Spinal cord (tissue), 10 donors: ENCODE measurements around the gene SRSF3. TPM values are rescaled to one million over a fixed set of nuclear protein-coding genes. Genes with fewer than 3 reads are reported as not detected.

Experiments used
- DNase-seq, 6 donors: peaks; one replicate each; pipeline versions ENCODE4 v3.0.0 to v3.0.0-alpha.2; 2013 to 2015; ENCODE audit warnings: low spot score in 6 of 6, low read depth in 4 of 6
- H3K27ac ChIP-seq: one replicate; pipeline ENCODE4 v1.5.1; 2013; ENCODE audit warnings: low read depth, low read length, control low read depth
- H3K27me3 ChIP-seq: one replicate; pipeline ENCODE4 v1.6.1; 2013; ENCODE audit warnings: low read length; ENCODE audit not compliant: control insufficient read depth, insufficient read depth
- H3K36me3 ChIP-seq: one replicate; pipeline ENCODE4 v1.6.1; 2013; ENCODE audit warnings: low read length; ENCODE audit not compliant: control insufficient read depth, insufficient read depth
- H3K4me1 ChIP-seq: one replicate; pipeline ENCODE4 v1.6.1; 2013; ENCODE audit warnings: low read length; ENCODE audit not compliant: control insufficient read depth, insufficient read depth
- H3K4me3 ChIP-seq: one replicate; pipeline ENCODE4 v1.5.1; 2013; ENCODE audit warnings: low read depth, low read length, control low read depth
- H3K9me3 ChIP-seq: one replicate; pipeline ENCODE4 v1.6.1; 2013; ENCODE audit warnings: low read length; ENCODE audit not compliant: control insufficient read depth, insufficient read depth
- WGBS: methylation state at CpG from one replicate; pipeline ENCODE4 v1.1.5; 2013; ENCODE audit warnings: missing lambda C conversion rate; ENCODE audit not compliant: insufficient coverage; 5-methylcytosine and 5-hydroxymethylcytosine counted together
- polyA plus RNA-seq, 2 donors: library from polyadenylated mRNA; unstranded; fragments of 120-200 nt; gene quantifications; one replicate each; pipeline ENCODE4 v1.2.1, GENCODE V29; 2013; ENCODE audit not compliant: insufficient read length in 2 of 2
- total RNA-seq, 2 donors: library from RNA; depleted of rRNA in 1 of 2; stranded (reverse); fragments of 120-200 nt in 1 of 2; fragments of >200 nt in 1 of 2; gene quantifications; one replicate each; pipeline versions ENCODE4 v1.2.3 to v1.2.4, GENCODE V29; 2013 to 2014
- donor health status: healthy.

SRSF3 gene
- total and polyA plus RNA-seq, 4 donors, result 135 to 351 (median 325) TPM

DNA sequence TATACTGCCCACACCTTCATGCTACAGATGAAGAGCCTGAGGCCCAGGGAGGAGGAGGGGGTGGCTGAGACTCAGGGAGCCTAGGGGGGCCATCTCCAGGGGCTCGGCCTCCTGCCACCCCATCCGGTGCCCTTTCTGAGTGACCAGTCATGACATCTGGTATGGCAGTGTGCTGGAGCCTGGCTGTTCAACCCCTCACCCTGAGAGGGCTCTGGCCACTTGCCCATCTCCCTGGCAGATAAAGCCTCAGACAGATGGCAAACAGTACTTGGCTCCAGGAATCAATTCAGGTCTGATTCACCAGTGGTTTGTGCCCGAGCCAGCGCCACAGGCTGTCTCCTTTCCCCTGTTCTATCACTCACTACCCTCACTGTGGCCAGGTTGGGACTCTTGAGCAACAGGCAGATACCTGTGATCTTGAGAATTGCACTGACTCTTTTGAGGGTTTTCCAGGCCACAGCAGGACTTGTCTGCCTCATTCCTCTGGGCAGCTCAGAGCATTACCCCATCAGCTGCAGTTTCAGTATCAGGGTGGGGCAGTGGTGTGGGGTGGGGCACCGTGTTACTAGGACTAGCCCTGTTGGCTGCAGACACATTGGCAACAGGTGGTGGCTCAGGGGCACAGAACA, 22.8 kb downstream of the SRSF3 start:
- DNase-seq, result peak in 2 of 6 donors; percentile 62 to 69
- Histone ChIP-seq H3K4me1 (peaks cover 7% of the 10 kb centered on the region), H3K27me3 (no peaks in the 10 kb centered on the region), H3K27ac (no peak overlapping the region), H3K9me3 (no peaks in the 10 kb centered on the region), H3K36me3 (peaks cover 12% of the 10 kb centered on the region), H3K4me3 (no peak overlapping the region)
- 47% methylated on average over 5 of the region's 5 CpGs for WGBS

DNA sequence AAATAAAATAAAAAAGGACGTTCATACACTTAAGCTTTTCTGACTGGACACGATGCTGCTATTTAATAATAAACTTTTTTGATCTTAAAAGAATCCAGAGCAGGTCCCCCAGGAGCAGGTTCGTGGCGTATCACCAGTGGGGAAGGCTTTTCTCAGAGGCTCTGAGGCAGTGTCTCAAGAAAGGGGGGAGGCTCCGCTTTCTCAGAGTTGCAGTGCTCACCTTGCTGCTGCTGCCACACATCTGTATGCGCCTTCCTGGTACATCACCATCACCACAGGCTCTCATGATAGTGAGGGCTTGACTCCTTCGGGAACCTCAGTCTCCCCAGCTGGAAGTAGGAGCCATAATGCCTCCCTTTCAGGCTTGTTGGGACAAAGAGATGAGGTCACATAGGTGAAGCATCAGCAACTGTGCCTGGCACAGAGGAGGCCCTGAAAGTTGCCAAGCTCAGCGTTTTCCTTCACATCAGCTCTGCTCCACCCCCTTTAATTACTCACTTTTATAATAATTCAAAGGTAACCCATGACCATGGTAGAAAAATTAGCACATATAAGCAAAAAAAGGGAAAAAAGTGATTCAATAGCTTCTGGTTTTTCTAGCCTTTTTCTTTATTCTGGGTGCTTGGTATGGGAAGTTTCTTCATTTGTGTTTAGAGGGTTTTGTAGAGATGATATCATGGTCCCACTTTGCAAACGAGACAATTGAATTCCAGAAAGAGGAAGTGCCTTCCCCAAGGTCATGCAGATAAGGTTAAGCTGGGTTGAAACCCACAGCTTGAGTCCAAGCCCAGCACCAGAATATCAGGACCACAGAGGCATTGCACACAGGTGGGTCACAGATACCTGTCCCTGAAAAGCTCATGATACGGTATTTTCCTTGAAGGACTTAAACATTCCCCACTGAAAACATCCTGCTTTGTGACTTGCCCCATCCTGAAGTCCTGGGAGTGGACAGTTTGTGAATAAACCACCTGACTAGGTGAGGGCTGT, 24.5 kb downstream of the SRSF3 start:
- no peak for DNase-seq
- Histone ChIP-seq H3K4me3 (no peak overlapping the region), H3K4me1 (peaks cover 15% of the 10 kb centered on the region), H3K36me3 (no peaks in the 10 kb centered on the region), H3K27me3 (no peaks in the 10 kb centered on the region), H3K9me3 (no peaks in the 10 kb centered on the region), H3K27ac (no peak overlapping the region)
- WGBS, result 79% methylated on average over 3 of the region's 10 CpGs

DNA sequence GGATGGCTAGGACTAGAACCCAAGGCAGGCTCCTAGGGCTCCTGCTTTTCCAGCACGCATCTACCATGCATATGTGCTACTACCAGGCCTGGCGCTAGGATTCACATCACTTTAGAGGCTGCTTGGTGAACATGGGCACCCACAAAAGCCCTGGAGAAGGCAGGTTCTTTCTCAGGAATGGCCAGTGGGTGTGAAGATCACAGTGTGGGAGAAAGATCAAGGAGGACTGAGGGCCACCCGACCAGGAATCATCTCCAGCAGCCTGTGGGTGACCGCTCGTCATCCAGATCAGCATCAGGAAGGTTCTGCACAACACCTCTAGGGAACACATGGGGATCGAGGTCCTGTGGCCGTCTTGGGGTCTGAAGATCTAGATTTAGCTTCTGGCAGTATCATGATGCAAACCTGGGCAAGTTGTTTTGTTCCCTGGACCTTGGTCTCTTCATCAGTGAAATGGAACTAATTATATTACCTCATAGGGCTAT, 27.3 kb downstream of the SRSF3 start:
- H3K27ac ChIP-seq, result no peak overlapping the region
- no peaks in the 10 kb centered on the region for H3K9me3 ChIP-seq
- no peak for DNase-seq
- H3K27me3 ChIP-seq, result no peaks in the 10 kb centered on the region
- peaks cover 29% of the 10 kb centered on the region for H3K4me1 ChIP-seq
- H3K36me3 ChIP-seq, result no peaks in the 10 kb centered on the region
- H3K4me3 ChIP-seq, result no peak overlapping the region
- WGBS, result 90% methylated on average over 5 of the region's 7 CpGs

DNA sequence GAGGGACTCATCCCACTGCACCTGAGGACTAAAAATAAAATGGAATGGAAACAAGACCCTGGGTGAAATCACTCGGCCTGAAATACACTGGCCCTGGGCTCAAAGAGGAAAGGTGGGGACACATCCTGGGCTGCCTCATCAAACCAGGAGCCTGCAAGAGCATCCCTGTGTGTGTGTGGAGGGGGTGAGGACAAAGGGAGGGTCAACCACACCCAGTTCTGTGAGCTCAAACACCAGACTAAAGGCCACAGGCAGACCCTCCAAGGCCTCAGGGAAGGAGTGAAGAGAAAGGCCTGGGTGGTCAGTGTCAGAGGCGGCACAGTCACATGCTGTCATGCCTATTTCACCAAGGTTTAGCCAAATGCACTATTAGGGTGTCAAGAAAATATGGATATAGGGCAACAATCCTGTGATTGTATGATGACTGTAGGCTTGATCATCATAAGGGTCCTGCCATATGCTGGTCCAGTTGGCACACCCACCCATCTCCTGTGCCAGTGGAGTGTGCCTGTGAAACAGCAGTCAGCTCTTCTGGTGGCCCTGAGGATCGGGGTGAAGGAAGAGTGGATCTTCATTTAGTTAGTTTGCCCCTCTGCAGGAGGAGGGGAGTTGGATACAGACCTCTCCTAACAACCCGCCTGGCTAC, 28.9 kb downstream of the SRSF3 start:
- Histone ChIP-seq H3K36me3 (no peaks in the 10 kb centered on the region), H3K4me3 (no peak overlapping the region), H3K9me3 (no peaks in the 10 kb centered on the region), H3K4me1 (peaks cover 28% of the 10 kb centered on the region), H3K27ac (no peak overlapping the region), H3K27me3 (no peaks in the 10 kb centered on the region)
- DNase-seq, result no peak
- WGBS, result 58% methylated on average over 3 of the region's 4 CpGs

DNA sequence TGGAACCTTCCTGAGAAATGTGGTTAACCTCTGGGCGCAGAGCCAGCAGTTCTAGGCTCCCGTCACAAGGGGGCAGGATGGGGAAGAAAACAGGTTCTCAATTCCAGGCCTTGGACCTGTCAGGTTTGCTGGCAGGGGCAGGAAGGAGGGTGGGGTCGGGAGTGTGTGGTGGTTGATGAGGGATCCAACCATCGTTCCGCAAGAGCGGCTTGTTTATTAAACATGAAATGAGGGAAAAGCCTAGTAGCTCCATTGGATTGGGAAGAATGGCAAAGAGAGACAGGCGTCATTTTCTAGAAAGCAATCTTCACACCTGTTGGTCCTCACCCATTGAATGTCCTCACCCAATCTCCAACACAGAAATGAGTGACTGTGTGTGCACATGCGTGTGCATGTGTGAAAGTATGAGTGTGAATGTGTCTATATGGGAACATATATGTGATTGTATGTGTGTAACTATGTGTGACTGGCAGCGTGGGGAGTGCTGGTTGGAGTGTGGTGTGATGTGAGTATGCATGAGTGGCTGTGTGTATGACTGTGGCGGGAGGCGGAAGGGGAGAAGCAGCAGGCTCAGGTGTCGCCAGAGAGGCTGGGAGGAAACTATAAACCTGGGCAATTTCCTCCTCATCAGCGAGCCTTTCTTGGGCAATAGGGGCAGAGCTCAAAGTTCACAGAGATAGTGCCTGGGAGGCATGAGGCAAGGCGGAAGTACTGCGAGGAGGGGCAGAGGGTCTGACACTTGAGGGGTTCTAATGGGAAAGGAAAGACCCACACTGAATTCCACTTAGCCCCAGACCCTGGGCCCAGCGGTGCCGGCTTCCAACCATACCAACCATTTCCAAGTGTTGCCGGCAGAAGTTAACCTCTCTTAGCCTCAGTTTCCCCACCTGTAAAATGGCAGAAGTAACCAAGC, 29.6 kb downstream of the SRSF3 start:
- Histone ChIP-seq H3K36me3 (no peaks in the 10 kb centered on the region), H3K9me3 (no peaks in the 10 kb centered on the region), H3K4me1 (peaks cover 28% of the 10 kb centered on the region), H3K27ac (no peak overlapping the region), H3K27me3 (no peaks in the 10 kb centered on the region), H3K4me3 (no peak overlapping the region)
- WGBS, result 45% methylated on average over 8 of the region's 18 CpGs
- peak; percentile 61 to 93 (median 75) for DNase-seq

DNA sequence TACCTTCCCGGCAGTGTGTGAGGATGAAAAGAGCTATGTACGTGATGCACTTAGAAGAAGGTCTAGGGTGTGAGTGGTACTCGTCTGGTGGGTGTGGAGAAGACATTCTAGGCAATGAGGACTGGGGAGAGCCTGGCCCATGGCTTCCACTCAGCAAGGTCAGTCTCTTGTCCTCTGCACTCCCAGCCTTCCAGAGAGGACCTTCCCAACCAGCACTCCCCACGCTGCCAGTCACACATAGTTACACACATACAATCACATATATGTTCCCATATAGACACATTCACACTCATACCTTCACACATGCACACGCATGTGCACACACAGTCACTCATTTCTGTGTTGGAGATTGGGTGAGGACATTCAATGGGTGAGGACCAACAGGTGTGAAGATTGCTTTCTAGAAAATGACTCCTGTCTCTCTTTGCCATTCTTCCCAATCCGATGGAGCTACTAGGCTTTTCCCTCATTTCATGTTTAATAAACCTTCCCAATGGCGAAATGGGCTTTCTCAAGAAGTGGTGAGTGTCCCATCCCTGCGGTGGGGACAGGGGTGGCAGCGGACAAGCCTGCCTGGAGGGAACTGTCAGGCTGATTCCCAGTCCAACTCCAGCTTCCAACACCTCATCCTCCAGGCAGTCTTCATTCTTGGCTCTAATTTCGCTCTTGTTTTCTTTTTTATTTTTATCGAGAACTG, 30.4 kb downstream of the SRSF3 start:
- no peaks in the 10 kb centered on the region for H3K36me3 ChIP-seq
- WGBS, result 77% methylated on average over 5 of the region's 11 CpGs
- H3K9me3 ChIP-seq, result no peaks in the 10 kb centered on the region
- peaks cover 28% of the 10 kb centered on the region for H3K4me1 ChIP-seq
- no peaks in the 10 kb centered on the region for H3K27me3 ChIP-seq
- no peak overlapping the region for H3K4me3 ChIP-seq
- H3K27ac ChIP-seq, result no peak overlapping the region
- DNase-seq, result no peak

DNA sequence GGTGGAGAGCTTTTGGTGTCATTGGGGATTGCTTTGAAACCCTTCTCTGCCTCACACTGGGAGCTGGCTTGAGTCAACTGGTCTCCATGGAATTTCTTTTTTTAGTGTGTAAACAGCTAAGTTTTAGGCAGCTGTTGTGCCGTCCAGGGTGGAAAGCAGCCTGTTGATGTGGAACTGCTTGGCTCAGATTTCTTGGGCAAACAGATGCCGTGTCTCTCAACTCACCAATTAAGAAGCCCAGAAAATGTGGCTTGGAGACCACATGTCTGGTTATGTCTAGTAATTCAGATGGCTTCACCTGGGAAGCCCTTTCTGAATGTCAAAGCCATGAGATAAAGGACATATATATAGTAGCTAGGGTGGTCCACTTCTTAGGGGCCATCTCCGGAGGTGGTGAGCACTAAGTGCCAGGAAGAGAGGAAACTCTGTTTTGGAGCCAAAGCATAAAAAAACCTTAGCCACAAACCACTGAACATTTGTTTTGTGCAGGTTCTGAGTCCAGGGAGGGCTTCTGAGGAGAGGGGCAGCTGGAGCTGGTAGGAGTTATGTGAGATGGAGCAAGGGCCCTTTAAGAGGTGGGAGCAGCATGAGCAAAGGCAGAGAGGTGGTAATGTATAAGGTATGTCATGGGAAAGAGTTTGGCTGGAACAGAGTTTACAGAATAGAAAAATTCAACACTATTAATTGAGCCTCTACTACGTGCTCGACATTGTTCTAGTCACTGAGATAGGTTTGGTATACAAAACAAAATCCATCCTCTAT, 31.2 kb downstream of the SRSF3 start:
- DNase-seq, result peak in 1 of 6 donors; percentile 47
- no CpG with 5 or more reads among the region's 5 CpGs for WGBS
- Histone ChIP-seq H3K27me3 (no peaks in the 10 kb centered on the region), H3K36me3 (no peaks in the 10 kb centered on the region), H3K4me1 (peaks cover 28% of the 10 kb centered on the region), H3K27ac (no peak overlapping the region), H3K4me3 (no peak overlapping the region), H3K9me3 (no peaks in the 10 kb centered on the region)

DNA sequence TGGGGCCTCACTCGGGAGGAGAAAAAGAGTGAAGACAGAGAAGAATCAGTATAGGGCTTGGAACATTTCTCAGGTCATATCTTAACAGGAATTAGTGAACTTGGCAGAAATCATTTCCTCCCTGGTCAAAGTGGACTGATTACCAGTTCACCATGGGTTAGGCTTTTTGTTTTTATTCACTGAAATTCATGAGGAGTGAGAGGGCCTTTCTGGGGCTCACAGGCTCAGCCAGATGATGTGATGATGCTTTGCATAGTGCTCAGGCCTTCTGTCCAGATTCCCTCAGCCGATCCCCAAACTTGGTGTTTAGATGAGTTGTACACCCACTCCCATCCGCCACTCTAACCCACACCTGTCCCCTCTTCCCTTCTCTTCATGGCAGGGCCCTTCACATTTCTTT, 32.5 kb downstream of the SRSF3 start:
- DNase-seq, result no peak
- no peaks in the 10 kb centered on the region for H3K27me3 ChIP-seq
- H3K36me3 ChIP-seq, result no peaks in the 10 kb centered on the region
- no peak overlapping the region for H3K27ac ChIP-seq
- H3K4me3 ChIP-seq, result no peak overlapping the region
- no peaks in the 10 kb centered on the region for H3K9me3 ChIP-seq
- H3K4me1 ChIP-seq, result peaks cover 28% of the 10 kb centered on the region
- 95% methylated on average over 3 of the region's 3 CpGs for WGBS
